GM18873 (cell line): ENCODE data around the gene GAR1.
"Not testable (repeated sequence)": the region's sequence is repeated elsewhere in the genome, so short reads cannot be mapped to it uniquely, and the experiment has no call there.

Source experiments
- ATAC-seq: cut with Tn5 transposase; IDR thresholded peaks from one replicate; pipeline ENCODE4 v1.9.1; 2021; ENCODE audit warnings: mild to moderate bottlenecking, moderate library complexity, moderate number of reproducible peaks; ENCODE audit not compliant: unreplicated experiment, low FRiP score

GAR1 gene

GRCh38 chr4:109815151-109816081 lies at the start of gene GAR1:
Gene GAR1, plus strand, starts transcription at chr4:109815762. Its CDS starts 403 bp downstream, at chr4:109816165.
- ATAC-seq, result peak; percentile 99

DNA sequence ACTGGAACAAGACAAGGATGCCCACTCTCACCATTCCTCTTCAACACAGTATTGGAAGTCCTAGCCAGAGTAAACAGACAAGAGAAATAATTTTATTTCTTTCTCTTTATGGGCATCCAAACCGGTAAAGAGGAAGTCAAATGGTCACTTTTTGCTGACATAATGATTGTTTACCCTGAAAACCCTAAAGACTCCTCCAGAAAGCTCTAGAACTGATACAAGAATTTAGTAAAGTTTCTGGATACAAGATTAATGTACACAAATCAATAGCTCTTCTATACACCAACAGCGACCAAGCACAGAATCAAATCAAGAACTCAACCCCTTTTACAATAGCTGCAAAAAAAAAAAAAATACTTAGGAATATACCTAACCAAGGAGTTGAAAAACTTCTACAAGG lies 33.5 kb upstream of the GAR1 start:
- not testable (repeated sequence) for ATAC-seq

GRCh38 chr4:109786846-109787245 lies 28.7 kb upstream of the GAR1 start:
- ATAC-seq, result no peak

GRCh38 chr4:109787807-109788206 lies 27.8 kb upstream of the GAR1 start:
- ATAC-seq, result no peak

DNA sequence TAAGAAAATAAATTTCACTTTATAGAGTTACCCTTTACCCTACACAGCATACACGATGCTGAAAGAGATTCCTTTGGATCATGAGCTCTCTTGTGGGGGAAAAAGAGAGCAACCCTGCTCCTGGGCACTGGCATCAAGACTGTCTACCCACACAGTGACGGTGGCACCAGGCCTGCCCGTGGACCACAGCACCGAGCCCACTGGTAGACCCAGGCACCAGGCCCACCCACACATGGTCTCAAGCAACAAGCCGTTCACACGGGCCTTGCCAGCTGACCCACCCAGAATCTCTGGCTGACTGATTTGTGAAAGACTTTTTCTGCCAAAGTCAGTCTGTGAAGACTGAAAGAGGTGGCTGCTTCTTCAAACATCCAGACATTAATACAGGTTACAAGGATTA lies 20.5 kb upstream of the GAR1 start:
- ATAC-seq, result no peak

DNA sequence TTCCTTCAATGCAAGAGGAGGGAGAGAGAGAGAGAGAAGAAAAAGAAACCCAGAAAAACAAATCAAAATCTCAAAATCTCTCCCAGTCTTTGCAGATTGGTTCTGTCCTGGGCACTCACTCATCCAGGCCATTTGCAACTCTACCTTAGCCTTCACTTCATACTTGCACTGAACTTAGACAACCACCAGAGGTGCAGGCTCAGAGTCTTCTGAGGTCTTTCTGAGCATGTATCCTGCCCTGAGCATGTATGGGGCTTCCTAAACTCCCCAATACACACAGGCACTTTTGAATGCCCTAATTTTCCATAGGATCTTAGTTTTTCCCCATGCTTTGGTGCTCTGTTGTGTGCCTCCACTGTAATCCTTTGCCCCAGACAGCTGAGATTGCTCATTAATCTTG lies 16.7 kb upstream of the GAR1 start:
- ATAC-seq, result no peak

- no peak for ATAC-seq
These were observed 14.3 kb upstream of the GAR1 start for GRCh38 chr4:109801099-109801789.

- no peak for ATAC-seq
These were observed 13.7 kb upstream of the GAR1 start, which contains the start of gene CFI for GRCh38 chr4:109801895-109802319. Gene CFI, minus strand, starts transcription at chr4:109801999. Its CDS starts 28 bp downstream, at chr4:109801971.

GRCh38 chr4:109803924-109804571 lies 11.5 kb upstream of the GAR1 start:
- ATAC-seq, result peak; percentile 76

GRCh38 chr4:109809655-109810054 lies 5.9 kb upstream of the GAR1 start:
- no peak for ATAC-seq

- no peak for ATAC-seq
These were observed 4.8 kb upstream of the GAR1 start for GRCh38 chr4:109810552-109811387.

- no peak for ATAC-seq
These were observed 3.9 kb upstream of the GAR1 start for GRCh38 chr4:109811707-109812106.

GRCh38 chr4:109816082-109816442 lies 500 bp downstream of the GAR1 start:
- ATAC-seq, result no peak

DNA sequence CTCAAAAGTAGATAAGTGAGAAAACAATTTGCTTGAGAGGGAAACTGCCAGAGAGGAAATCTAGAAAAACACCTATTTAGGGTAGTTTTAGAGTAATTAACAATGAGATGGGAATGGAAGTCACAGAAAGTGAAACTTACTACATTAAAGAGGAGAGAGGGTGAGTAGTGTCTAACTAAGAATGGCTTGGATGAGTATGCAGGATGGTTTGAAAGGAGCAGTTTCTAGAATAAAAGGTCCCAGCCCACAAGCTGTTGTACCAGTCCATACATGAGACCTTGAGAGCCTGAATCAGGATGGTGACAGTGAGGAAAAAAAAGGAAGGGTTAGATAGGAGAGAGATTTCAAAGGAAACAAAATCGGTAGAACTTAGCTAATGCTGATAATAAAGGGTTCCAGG lies 1.3 kb downstream of the GAR1 start:
- ATAC-seq, result no peak

GRCh38 chr4:109818268-109818667 lies 2.7 kb downstream of the GAR1 start:
- no peak for ATAC-seq

DNA sequence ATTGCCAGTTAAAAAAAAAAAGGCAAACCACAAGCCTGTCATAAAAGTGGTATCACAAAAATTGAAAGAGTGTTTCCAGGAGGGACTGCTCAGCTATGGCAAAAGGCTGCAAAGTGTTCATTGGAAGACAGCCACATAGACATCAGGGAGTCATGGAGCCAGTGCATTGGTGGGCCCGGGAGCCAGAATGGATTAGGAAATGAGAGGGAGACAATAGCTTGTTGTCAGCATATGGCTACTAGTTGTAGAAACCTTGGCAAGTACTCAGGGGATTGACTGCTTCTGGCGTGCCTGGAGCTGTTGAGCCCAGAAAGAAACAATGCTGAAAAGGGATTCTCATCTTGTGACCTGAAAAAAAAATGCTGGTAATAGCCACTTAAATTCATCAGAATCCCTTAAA lies 5.0 kb downstream of the GAR1 start:
- ATAC-seq, result no peak

DNA sequence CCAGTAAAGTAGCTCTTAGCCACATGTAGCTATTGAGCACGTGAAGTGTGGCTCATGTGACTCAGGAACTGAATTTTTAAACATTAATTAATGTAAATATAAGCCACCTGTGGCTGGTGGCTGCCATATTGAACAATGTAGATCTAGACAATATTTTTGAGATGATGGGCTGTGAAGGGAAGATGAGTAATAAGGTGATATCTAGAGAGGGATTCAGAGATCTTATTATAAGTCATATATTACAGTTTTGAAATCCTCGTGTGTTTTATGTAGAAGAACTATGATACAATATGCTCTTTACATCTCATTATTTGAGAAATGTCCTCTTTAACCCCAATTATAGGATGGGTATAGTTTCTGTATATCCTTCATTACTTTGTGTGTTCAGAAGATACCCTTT lies 5.6 kb downstream of the GAR1 start:
- no peak for ATAC-seq

- no peak for ATAC-seq
These were observed 11.2 kb downstream of the GAR1 start for GRCh38 chr4:109826719-109827118.

GRCh38 chr4:109827672-109828071 lies 12.1 kb downstream of the GAR1 start, which contains the start of gene RRH:
Gene RRH, plus strand, starts transcription at chr4:109827972. Its CDS starts 56 bp downstream, at chr4:109828028.
- no peak for ATAC-seq

GRCh38 chr4:109833756-109834155 lies 18.2 kb downstream of the GAR1 start:
- no peak for ATAC-seq
